Tibial nerve (tissue), 3 donors: ENCODE data around the gene TNFSF15.

ENCODE experiments used
- POLR2A ChIP-seq, 2 donors: fragments of 450-650 bp; IDR thresholded peaks; one replicate each; pipeline ENCODE4 v1.6.1; 2017; ENCODE audit warnings: antibody characterized with exemption in 2 of 2, mild to moderate bottlenecking in 2 of 2, moderate library complexity in 2 of 2
- TF ChIP-seq, protein P1 (sequence below), 5 experiments: fragments of 200-600 bp in 3 of 5; fragments of 450-650 bp in 2 of 5; sonication (generic) in 3 of 5; IDR thresholded peaks; one replicate each; pipeline ENCODE4 v1.5.1; 2016 to 2019; ENCODE audit warnings: antibody characterized with exemption in 5 of 5, mild to moderate bottlenecking in 3 of 5, moderate library complexity in 2 of 5

DNA sequence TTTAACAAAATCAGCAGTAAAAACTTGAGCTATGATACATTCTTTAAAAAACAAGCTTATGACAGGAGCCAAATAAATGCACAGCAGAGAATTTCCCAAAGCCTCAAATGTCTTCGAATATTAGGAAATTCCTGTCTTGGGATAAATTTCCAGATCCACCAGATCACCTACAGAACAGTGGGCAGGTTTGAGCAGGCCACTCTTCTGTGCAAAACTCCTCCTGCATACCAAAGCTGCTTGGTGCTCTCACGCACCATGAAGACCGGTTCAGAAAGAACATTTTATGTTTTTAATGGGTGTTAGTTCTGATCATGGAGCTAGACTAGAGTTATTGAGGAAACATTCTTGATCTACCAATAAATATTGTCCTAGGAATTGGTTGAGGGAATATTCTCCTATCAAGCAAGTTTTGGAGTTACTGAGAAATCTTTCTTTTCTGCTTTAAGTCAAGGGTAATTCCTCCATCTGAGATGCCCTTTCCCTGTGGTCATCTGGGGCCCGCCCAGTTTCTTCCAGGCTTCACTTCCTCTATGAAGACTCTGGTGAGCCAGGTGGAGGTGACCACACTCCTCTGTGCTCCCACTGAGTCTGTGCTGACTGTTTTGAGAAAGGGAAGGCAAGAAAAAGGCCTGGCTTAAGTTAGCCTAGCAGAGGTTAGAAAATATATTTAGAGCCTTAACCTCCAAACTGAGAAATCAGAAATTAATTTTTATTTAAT is 17.9 kb downstream of the TNFSF15 start:
- TF ChIP-seq, protein P1, sequence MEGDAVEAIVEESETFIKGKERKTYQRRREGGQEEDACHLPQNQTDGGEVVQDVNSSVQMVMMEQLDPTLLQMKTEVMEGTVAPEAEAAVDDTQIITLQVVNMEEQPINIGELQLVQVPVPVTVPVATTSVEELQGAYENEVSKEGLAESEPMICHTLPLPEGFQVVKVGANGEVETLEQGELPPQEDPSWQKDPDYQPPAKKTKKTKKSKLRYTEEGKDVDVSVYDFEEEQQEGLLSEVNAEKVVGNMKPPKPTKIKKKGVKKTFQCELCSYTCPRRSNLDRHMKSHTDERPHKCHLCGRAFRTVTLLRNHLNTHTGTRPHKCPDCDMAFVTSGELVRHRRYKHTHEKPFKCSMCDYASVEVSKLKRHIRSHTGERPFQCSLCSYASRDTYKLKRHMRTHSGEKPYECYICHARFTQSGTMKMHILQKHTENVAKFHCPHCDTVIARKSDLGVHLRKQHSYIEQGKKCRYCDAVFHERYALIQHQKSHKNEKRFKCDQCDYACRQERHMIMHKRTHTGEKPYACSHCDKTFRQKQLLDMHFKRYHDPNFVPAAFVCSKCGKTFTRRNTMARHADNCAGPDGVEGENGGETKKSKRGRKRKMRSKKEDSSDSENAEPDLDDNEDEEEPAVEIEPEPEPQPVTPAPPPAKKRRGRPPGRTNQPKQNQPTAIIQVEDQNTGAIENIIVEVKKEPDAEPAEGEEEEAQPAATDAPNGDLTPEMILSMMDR (IDR thresholded peaks at IDR 0.05): no peak
- TF ChIP-seq POLR2A (IDR thresholded peaks at IDR 0.05): no peak
